Kidney epithelial cell (primary cell): ENCODE results near the gene NOA1. TPM values are rescaled to one million over a fixed set of nuclear protein-coding genes. Genes with fewer than 3 reads are reported as not detected.
A peak's percentile ranks its signal among the peaks of the same experiment; 100 is the strongest.

ENCODE experiments used
- DNase-seq: peaks from one replicate; pipeline ENCODE4 v3.0.0-alpha.2; 2010; ENCODE audit warnings: low read depth
- H3K27me3 ChIP-seq: 2 replicates; pipeline ENCODE4 v1.6.0; 2011; ENCODE audit warnings: low read length; ENCODE audit not compliant: control insufficient read depth, insufficient read depth
- H3K36me3 ChIP-seq: 2 replicates; pipeline ENCODE4 v1.5.1; 2011; ENCODE audit warnings: low read length; ENCODE audit not compliant: control insufficient read depth, insufficient read depth
- H3K4me3 ChIP-seq: 2 replicates; pipeline ENCODE4 v1.5.1; 2011; ENCODE audit warnings: low read depth, mild to moderate bottlenecking, control low read depth, low read length
- CTCF ChIP-seq: IDR thresholded peaks from 2 replicates; pipeline ENCODE4 v1.5.1; 2011; ENCODE audit warnings: mild to moderate bottlenecking, moderate library complexity, low read length, control low read depth, inconsistent platforms; ENCODE audit not compliant: insufficient read depth, poor library complexity, severe bottlenecking
- total RNA-seq: library from RNA; depleted of rRNA; stranded (reverse); fragments of >200 nt; gene quantifications from 2 replicates; pipeline ENCODE4 v1.2.3, GENCODE V29; 2015

NOA1 gene
- 25.1 and 27.3 TPM in 2 replicates for total RNA-seq

- DNase-seq: peak; percentile 99
- Histone ChIP-seq H3K36me3 (no peaks in the 10 kb centered on the region), H3K27me3 (no peaks in the 10 kb centered on the region), H3K4me3 (peak within 1 kb of the TSS; percentile 88)
- no peak for TF ChIP-seq CTCF
Observed at GRCh38 chr4:56977321-56978012, at the start of gene NOA1. NOA1 (minus strand) TSS chr4:56977606; CDS start chr4:56977585, 21 bp downstream.

GRCh38 chr4:57023104-57023503 lies 45.7 kb upstream of the NOA1 start:
- Histone ChIP-seq H3K36me3 (peaks cover 2% of the 10 kb centered on the region), H3K4me3 (no peak overlapping the region), H3K27me3 (no peaks in the 10 kb centered on the region)
- no peak for TF ChIP-seq CTCF
- no peak for DNase-seq

- TF ChIP-seq CTCF: no peak
- Histone ChIP-seq H3K4me3 (no peak overlapping the region), H3K27me3 (no peaks in the 10 kb centered on the region), H3K36me3 (peaks cover 2% of the 10 kb centered on the region)
- DNase-seq: peak; percentile 54
Observed at GRCh38 chr4:57020467-57021101, 43.2 kb upstream of the NOA1 start.

GRCh38 chr4:57018980-57019379 lies 41.6 kb upstream of the NOA1 start:
- no peak for TF ChIP-seq CTCF
- H3K36me3 ChIP-seq: peaks cover 1% of the 10 kb centered on the region
- no peak for DNase-seq
- no peak overlapping the region for H3K4me3 ChIP-seq
- H3K27me3 ChIP-seq: no peaks in the 10 kb centered on the region

- H3K27me3 ChIP-seq: no peaks in the 10 kb centered on the region
- no peaks in the 10 kb centered on the region for H3K36me3 ChIP-seq
- H3K4me3 ChIP-seq: no peak overlapping the region
- no peak for TF ChIP-seq CTCF
- no peak for DNase-seq
Observed at GRCh38 chr4:57013543-57014120, 36.2 kb upstream of the NOA1 start.
